Small intestine (tissue), 7 donors: ENCODE data around the gene HOXB8. TPM values are rescaled to one million over a fixed set of nuclear protein-coding genes. Genes with fewer than 3 reads are reported as not detected.

ENCODE experiments used
- DNase-seq, 2 donors: peaks; one replicate each; pipeline versions ENCODE4 v3.0.0 to v3.0.0-alpha.2; 2013
- FAIRE-seq: peaks from 2 replicates; lab custom pipeline; 2012; peaks lifted over from hg19 to GRCh38; lab: Jason Lieb, UNC
- H3K27ac ChIP-seq, 3 donors: one replicate each; pipeline ENCODE4 v1.5.1; 2013; ENCODE audit warnings: low read length in 2 of 3, mild to moderate bottlenecking in 2 of 3, control low read depth in 1 of 3, inconsistent platforms in 1 of 3, low read depth in 1 of 3, moderate library complexity in 1 of 3
- H3K27me3 ChIP-seq, 3 donors: one replicate each; pipeline ENCODE4 v1.6.1; 2013; ENCODE audit warnings: low read length in 3 of 3, inconsistent platforms in 1 of 3; ENCODE audit not compliant: control insufficient read depth in 3 of 3, insufficient read depth in 3 of 3
- H3K36me3 ChIP-seq, 3 donors: one replicate each; pipeline ENCODE4 v1.6.1; 2013; ENCODE audit warnings: low read length in 3 of 3, inconsistent platforms in 1 of 3, low read depth in 1 of 3, mild to moderate bottlenecking in 1 of 3, moderate library complexity in 1 of 3; ENCODE audit not compliant: control insufficient read depth in 3 of 3, insufficient read depth in 2 of 3
- H3K4me1 ChIP-seq, 3 donors: one replicate each; pipeline ENCODE4 v1.6.1; 2013; ENCODE audit warnings: low read length in 2 of 3, inconsistent platforms in 1 of 3, low read depth in 1 of 3, mild to moderate bottlenecking in 1 of 3, moderate library complexity in 1 of 3; ENCODE audit not compliant: control insufficient read depth in 3 of 3, insufficient read depth in 2 of 3
- H3K4me3 ChIP-seq, 3 donors: one replicate each; pipeline ENCODE4 v1.5.1; 2013; ENCODE audit warnings: low read length in 3 of 3, control low read depth in 1 of 3, inconsistent platforms in 1 of 3, low read depth in 1 of 3, mild to moderate bottlenecking in 1 of 3, moderate library complexity in 1 of 3
- H3K9me3 ChIP-seq, 2 donors: one replicate each; pipeline ENCODE4 v1.6.1; 2013; ENCODE audit warnings: low read depth in 1 of 2, low read length in 1 of 2; ENCODE audit not compliant: control insufficient read depth in 2 of 2, insufficient read depth in 1 of 2
- WGBS, 3 donors: extraction: QIAGEN DNeasy Blood & Tissue Kit; methylation state at CpG; one replicate each; pipeline ENCODE4 v1.1.7; 2013; 5-methylcytosine and 5-hydroxymethylcytosine counted together
- polyA plus RNA-seq, 4 donors: library from polyadenylated mRNA; stranded (reverse) in 3 of 4; unstranded in 1 of 4; fragments of 200-250 nt in 3 of 4; fragments of 120-200 nt in 1 of 4; gene quantifications; one replicate each; pipeline versions ENCODE4 v1.2.1 to v1.2.3, GENCODE V29; 2013
- donor health status: healthy with polysubstance abuse.
- donor health status: control.
- donor health status: control.
- donor health status: Bipolar disorder and iron deficiency.
- donor health status: healthy.

Gene HOXB8
- polyA plus RNA-seq, 4 donors: 0.12 to 2.9 TPM; not detected in 2

GRCh38 chr17:48612854-48613691 is 2.0 kb downstream of the HOXB8 start:
- Histone ChIP-seq H3K4me1 (peaks cover 0 to 16% (median 0%) of the 10 kb centered on the region in 3 donors), H3K27ac (peak overlapping the region in 1 of 3 donors; percentile 62), H3K36me3 (no peaks in the 10 kb centered on the region), H3K9me3 (no peaks in the 10 kb centered on the region), H3K4me3 (peak overlapping the region; percentile 16 to 36 (median 25)), H3K27me3 (peaks cover 14 to 98% (median 53%) of the 10 kb centered on the region in 3 donors)
- WGBS, 3 donors: 2 to 10% (median 9%) methylated on average over 61 to 67 of the region's 67 CpGs
- DNase-seq: peak in 1 of 2 donors; percentile 62
- no peak for FAIRE-seq

DNA sequence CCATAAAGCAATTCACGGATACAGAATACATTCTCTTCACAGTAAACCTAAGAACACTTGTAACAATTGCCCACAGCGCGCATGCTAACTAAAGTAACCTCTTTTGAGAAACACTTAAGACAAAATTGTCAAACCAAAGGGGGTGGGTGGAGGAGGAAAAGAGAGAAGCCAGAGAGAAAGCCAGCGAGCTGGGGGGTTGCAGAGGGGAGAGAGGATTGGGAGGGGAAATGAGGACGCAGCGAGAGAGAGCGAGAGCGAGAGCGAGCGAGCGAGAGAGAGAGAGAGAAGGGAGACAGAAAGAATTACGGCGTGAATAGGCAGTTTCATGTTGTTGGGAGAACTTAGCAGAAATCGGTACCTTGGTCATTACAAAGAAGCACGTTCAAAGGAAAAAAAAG is 2.6 kb downstream of the HOXB8 start:
- FAIRE-seq: no peak
- H3K27me3 ChIP-seq: peaks cover 10 to 98% (median 47%) of the 10 kb centered on the region in 3 donors
- peaks cover 0 to 16% (median 0%) of the 10 kb centered on the region in 3 donors for H3K4me1 ChIP-seq
- peak overlapping the region in 1 of 3 donors; percentile 24 for H3K27ac ChIP-seq
- no peak for DNase-seq
- H3K9me3 ChIP-seq: no peaks in the 10 kb centered on the region
- peaks cover 0 to 3% (median 0%) of the 10 kb centered on the region in 3 donors for H3K36me3 ChIP-seq
- peak overlapping the region; percentile 16 to 30 (median 25) for H3K4me3 ChIP-seq
- 7 to 10% (median 9%) methylated on average over 15 of the region's 15 CpGs for WGBS, 3 donors

DNA sequence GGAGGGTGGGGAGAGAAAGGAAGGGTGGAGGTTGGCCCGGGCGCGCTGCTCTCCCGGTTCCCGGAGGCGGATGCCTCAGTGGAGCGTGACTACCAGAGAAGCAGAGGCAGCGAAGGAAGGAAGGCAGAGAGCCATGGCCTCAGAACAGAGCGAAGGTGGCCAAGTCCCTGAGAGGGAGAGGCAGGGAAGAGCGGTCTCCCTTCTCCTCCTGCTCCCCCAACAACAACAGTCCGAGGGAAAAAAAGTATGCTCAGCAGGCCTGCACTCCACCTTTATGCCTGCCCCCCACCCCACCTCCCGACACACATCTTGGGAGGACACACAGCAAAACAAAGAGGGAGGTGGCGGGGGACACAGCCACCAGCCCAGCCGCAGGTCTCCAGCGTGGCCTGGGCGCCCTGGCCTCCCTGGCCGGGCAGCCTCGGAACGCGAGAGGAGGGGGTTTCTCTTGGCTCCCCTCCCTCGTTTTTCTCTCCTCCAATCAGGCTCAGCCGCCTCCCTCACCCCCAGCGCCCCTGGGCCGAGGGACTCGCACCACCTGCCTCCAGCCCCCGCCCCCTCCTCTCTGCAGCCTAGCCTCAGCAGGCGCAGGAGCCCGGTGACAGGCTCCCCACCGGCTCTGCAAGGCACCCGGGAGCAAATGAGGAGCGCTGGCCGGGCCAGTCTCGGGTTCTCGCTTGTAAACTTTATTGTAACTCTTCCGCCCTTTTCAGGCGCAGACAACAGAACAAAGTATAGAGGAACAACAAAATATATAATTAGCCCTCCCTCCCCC is 3.2 kb downstream of the HOXB8 start:
- H3K4me3 ChIP-seq: peak overlapping the region in 1 of 3 donors; percentile 63
- WGBS, 3 donors: 10 to 13% (median 13%) methylated on average over 32 to 36 of the region's 36 CpGs
- H3K27ac ChIP-seq: peak overlapping the region in 1 of 3 donors; percentile 70
- no peak for FAIRE-seq
- H3K36me3 ChIP-seq: peaks cover 0 to 7% (median 0%) of the 10 kb centered on the region in 3 donors
- peaks cover 11 to 97% (median 45%) of the 10 kb centered on the region in 3 donors for H3K27me3 ChIP-seq
- no peaks in the 10 kb centered on the region for H3K9me3 ChIP-seq
- H3K4me1 ChIP-seq: peaks cover 0 to 16% (median 0%) of the 10 kb centered on the region in 3 donors
- DNase-seq: no peak

DNA sequence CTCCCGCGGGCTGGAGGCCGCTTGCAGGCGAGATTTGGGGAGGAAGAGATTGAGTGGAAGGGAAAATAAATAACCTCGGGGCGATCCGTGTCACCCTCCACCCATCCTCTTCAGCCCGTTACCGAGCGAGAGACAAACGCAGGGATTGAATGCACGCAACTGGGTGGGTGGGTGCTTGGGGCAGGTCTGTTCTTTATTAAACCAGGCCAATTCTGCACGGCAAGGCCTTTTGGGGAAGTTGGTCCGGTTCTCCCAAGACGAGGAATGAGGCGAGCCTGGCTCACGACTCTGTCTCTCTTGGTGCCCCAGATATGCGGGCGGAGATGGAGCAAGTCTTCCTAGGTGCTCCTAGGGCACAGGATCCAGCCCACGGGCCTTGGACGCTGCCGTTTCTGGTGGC is 3.9 kb downstream of the HOXB8 start:
- no peak for FAIRE-seq
- H3K27me3 ChIP-seq: peaks cover 11 to 97% (median 44%) of the 10 kb centered on the region in 3 donors

GRCh38 chr17:48610282-48611211 is 4.5 kb downstream of the HOXB8 start, which contains the start of gene HOXB7:
Gene HOXB7, minus strand, starts transcription at chr17:48611017. Its CDS starts 99 bp downstream, at chr17:48610918.
- Histone ChIP-seq H3K4me1 (peaks cover 0 to 16% (median 0%) of the 10 kb centered on the region in 3 donors), H3K27me3 (peaks cover 7 to 97% (median 38%) of the 10 kb centered on the region in 3 donors), H3K36me3 (peaks cover 0 to 7% (median 0%) of the 10 kb centered on the region in 3 donors), H3K27ac (peak within 1 kb of the TSS in 2 of 3 donors; percentile 75 to 87), H3K9me3 (no peaks in the 10 kb centered on the region), H3K4me3 (peak within 1 kb of the TSS; percentile 40 to 63 (median 57))
- no peak for FAIRE-seq
- 1 to 3% (median 2%) methylated on average over 76 to 79 of the region's 79 CpGs for WGBS, 3 donors
- DNase-seq: peak in 1 of 2 donors; percentile 69

More for the DNA sequence above, 3.9 kb downstream of the HOXB8 start:
- H3K27ac ChIP-seq: peak overlapping the region in 2 of 3 donors; percentile 12 to 87
- peaks cover 0 to 16% (median 0%) of the 10 kb centered on the region in 3 donors for H3K4me1 ChIP-seq
- DNase-seq: no peak
- H3K36me3 ChIP-seq: peaks cover 0 to 7% (median 0%) of the 10 kb centered on the region in 3 donors
- peak overlapping the region; percentile 37 to 63 (median 40) for H3K4me3 ChIP-seq
- H3K9me3 ChIP-seq: no peaks in the 10 kb centered on the region
- 2 to 13% (median 9%) methylated on average over 22 of the region's 22 CpGs for WGBS, 3 donors

- H3K4me1 ChIP-seq: peaks cover 0 to 19% (median 0%) of the 10 kb centered on the region in 3 donors
Measured at GRCh38 chr17:48609759-48610281, 5.3 kb downstream of the HOXB8 start.

DNA sequence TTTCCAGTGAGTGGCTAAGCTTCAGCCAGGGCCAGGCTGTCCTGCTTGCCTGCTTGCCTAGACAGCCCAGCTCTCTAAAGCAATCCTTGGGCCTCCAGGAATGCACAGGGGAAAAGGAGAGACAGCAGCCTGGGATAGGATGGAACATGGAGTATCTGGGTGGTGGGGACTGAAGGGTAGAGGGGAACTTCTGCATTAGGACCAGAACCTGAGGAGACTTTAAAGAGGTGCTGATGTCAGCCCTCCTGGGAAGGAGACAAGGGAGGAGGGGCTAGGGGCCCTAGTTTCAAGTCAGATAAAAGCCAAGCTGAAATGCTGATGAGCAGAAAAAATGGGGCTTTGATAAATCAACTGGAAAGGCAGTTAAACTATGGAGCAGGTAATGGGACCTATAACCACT is 6.1 kb downstream of the HOXB8 start:
- peaks cover 7 to 97% (median 33%) of the 10 kb centered on the region in 3 donors for H3K27me3 ChIP-seq
- no peak overlapping the region for H3K4me3 ChIP-seq
- peaks cover 0 to 7% (median 0%) of the 10 kb centered on the region in 3 donors for H3K36me3 ChIP-seq
- FAIRE-seq: no peak
- H3K9me3 ChIP-seq: peaks cover 0 to 12% of the 10 kb centered on the region in 2 donors
- H3K27ac ChIP-seq: no peak overlapping the region
- H3K4me1 ChIP-seq: peaks cover 0 to 19% (median 0%) of the 10 kb centered on the region in 3 donors
- DNase-seq: no peak

More at GRCh38 chr17:48609759-48610281, 5.3 kb downstream of the HOXB8 start:
- Histone ChIP-seq H3K4me3 (peak overlapping the region; percentile 40 to 63 (median 57)), H3K9me3 (peaks cover 0 to 5% of the 10 kb centered on the region in 2 donors), H3K36me3 (peaks cover 0 to 7% (median 0%) of the 10 kb centered on the region in 3 donors), H3K27ac (peak overlapping the region in 2 of 3 donors; percentile 75 to 87), H3K27me3 (peaks cover 7 to 97% (median 38%) of the 10 kb centered on the region in 3 donors)
- no peak for DNase-seq
- WGBS, 3 donors: 6 to 9% (median 8%) methylated on average over 15 of the region's 15 CpGs
- no peak for FAIRE-seq
